HFF-Myc (cell line): Measurements from ENCODE around the gene ABCD1.

Experiments
- DNase-seq: peaks from one replicate; pipeline ENCODE4 v3.0.0-alpha.2; 2011; ENCODE audit warnings: low read depth; ENCODE audit errors: extremely low read depth
- H3K4me3 ChIP-seq: replicated peaks from 2 replicates; pipeline ENCODE4 v1.5.1; 2011; ENCODE audit warnings: low read depth, mild to moderate bottlenecking, control low read depth, low read length
- CTCF ChIP-seq: IDR thresholded peaks from 2 replicates; pipeline ENCODE4 v1.5.1; 2012; ENCODE audit warnings: mild to moderate bottlenecking, low read depth, low read length, control low read depth; ENCODE audit errors: missing control alignments

Gene ABCD1

GRCh38 chrX:153733651-153734240 is 9.1 kb downstream of the ABCD1 start:
- no peak overlapping the region for H3K4me3 ChIP-seq
- no peak for DNase-seq
- no peak for TF ChIP-seq CTCF

GRCh38 chrX:153734871-153735270 is 10.2 kb downstream of the ABCD1 start:
- H3K4me3 ChIP-seq, result no peak overlapping the region
- no peak for DNase-seq
- TF ChIP-seq CTCF, result no peak

GRCh38 chrX:153735274-153735673 is 10.6 kb downstream of the ABCD1 start:
- DNase-seq, result no peak
- TF ChIP-seq CTCF, result no peak
- no peak overlapping the region for H3K4me3 ChIP-seq

- TF ChIP-seq CTCF, result no peak
- no peak overlapping the region for H3K4me3 ChIP-seq
- DNase-seq, result no peak
Observed at GRCh38 chrX:153736071-153736820, 11.6 kb downstream of the ABCD1 start.

- no peak overlapping the region for H3K4me3 ChIP-seq
- no peak for DNase-seq
- TF ChIP-seq CTCF, result no peak
Observed at GRCh38 chrX:153736871-153737441, 12.3 kb downstream of the ABCD1 start.

- TF ChIP-seq CTCF, result no peak
- no peak for DNase-seq
- H3K4me3 ChIP-seq, result no peak overlapping the region
Observed at GRCh38 chrX:153738056-153738605, 13.5 kb downstream of the ABCD1 start.
